Loucy (cell line): ENCODE data around the gene LRRC1.

Experiments used
- EZH2phosphoT487 ChIP-seq: fragments of 200-600 bp; IDR thresholded peaks from 2 replicates; pipeline ENCODE4 v1.6.1; 2018; ENCODE audit warnings: antibody characterized with exemption, mild to moderate bottlenecking, moderate library complexity, borderline replicate concordance
- TF ChIP-seq, protein P1 (sequence below): fragments of 200-600 bp; sonication (generic); conservative IDR thresholded peaks from 2 replicates; pipeline ENCODE4 v1.5.1; 2014; ENCODE audit warnings: mild to moderate bottlenecking, antibody characterized with exemption, low read length

- TF ChIP-seq, protein P1, sequence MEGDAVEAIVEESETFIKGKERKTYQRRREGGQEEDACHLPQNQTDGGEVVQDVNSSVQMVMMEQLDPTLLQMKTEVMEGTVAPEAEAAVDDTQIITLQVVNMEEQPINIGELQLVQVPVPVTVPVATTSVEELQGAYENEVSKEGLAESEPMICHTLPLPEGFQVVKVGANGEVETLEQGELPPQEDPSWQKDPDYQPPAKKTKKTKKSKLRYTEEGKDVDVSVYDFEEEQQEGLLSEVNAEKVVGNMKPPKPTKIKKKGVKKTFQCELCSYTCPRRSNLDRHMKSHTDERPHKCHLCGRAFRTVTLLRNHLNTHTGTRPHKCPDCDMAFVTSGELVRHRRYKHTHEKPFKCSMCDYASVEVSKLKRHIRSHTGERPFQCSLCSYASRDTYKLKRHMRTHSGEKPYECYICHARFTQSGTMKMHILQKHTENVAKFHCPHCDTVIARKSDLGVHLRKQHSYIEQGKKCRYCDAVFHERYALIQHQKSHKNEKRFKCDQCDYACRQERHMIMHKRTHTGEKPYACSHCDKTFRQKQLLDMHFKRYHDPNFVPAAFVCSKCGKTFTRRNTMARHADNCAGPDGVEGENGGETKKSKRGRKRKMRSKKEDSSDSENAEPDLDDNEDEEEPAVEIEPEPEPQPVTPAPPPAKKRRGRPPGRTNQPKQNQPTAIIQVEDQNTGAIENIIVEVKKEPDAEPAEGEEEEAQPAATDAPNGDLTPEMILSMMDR = no peak
- no peak for TF ChIP-seq EZH2phosphoT487
Measured at GRCh38 chr6:53894091-53894490, 99.3 kb downstream of the LRRC1 start.
